ENCODE results near the gene PRRG3.

PRRG3 gene

GRCh38 chrX:151746502-151746901 lies 51.2 kb downstream of the PRRG3 start:
- no peak for DNase-seq

- DNase-seq, result no peak
Measured at GRCh38 chrX:151750511-151750910, 55.3 kb downstream of the PRRG3 start.

- DNase-seq, result no peak
Measured at GRCh38 chrX:151752847-151753246, 57.6 kb downstream of the PRRG3 start.

- DNase-seq, result no peak
Measured at GRCh38 chrX:151753313-151754046, 58.2 kb downstream of the PRRG3 start.

DNA sequence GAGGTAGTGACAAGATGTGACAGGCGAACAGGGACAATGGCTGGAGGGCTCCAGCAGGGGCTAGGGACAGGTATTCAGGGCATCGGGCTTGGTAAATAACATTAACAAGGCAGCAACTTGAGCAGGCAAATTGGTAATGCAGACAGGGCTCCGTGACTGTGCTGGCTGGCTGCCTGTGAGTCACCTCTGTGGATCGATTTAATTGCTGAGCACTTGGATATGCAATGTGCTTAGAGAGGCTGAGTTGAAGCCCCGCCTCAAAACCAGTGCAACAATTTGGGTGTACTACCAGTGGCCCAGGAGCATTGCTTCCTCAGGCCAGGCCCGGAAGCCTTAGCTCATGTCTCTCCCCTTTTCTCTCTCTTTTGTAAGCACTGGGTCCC lies 58.8 kb downstream of the PRRG3 start:
- no peak for DNase-seq

DNA sequence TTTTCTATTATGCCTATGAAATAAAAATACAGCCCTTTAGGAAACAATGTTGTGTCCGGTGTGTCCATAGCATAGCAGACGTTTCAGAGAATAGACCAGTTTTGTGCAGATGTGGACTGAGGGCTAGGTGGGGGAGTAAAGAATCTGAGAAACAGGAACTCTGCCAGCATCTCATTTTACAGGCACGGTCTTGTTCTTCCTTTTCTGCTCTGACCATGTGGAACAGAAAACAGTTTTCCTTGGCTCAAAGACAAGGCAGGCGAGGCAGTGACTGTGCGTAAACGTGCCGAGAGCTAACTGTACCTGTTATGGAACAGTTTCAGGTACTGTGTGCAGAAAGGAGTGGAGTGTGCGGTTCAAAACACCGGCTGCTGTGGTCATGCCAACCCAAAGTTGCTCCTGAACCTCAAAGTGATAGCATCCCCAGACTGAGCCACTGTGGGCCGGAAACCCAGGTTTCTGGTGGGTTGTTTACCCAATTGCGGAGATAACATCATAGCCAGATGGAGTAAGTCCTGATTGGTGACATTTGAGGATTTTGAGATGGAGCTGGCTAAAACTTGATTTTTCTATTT lies 59.5 kb downstream of the PRRG3 start:
- DNase-seq, result no peak

Measured in KG1 (cell line).